Testis (tissue), 2 donors: ENCODE results near the gene GBF1.

Experiments
- CTCF ChIP-seq, 3 experiments: fragments of 450-650 bp in 2 of 3; fragments of 200-600 bp in 1 of 3; sonication (generic) in 1 of 3; IDR thresholded peaks; one replicate each; pipeline ENCODE4 v1.5.1; 2016 to 2019; ENCODE audit warnings: antibody characterized with exemption in 3 of 3, mild to moderate bottlenecking in 2 of 3, moderate library complexity in 1 of 3
- POLR2A ChIP-seq: fragments of 450-650 bp; IDR thresholded peaks from one replicate; pipeline ENCODE4 v1.6.1; 2017; ENCODE audit warnings: antibody characterized with exemption, mild to moderate bottlenecking, moderate library complexity

GRCh38 chr10:102425444-102425843, 180.1 kb downstream of the GBF1 start:
- TF ChIP-seq CTCF (IDR thresholded peaks at IDR 0.05) (no peak), POLR2A (no peak)
